HepG2 (cell line): ENCODE data around the gene ST6GALNAC4. TPM values are rescaled to one million over a fixed set of nuclear protein-coding genes. Genes with fewer than 3 reads are reported as not detected.

Experiments used
- ATAC-seq: fragments of 200-7000 bp; cut with Tn5 transposase; 3 replicates; pipeline ENCODE4 v1.9.1; 2020; ENCODE audit warnings: mild to moderate bottlenecking, moderate library complexity
- BruUV-seq: library from RNA; stranded (reverse); fragments of 400-500 nt; replicated peaks from 2 replicates; lab custom pipeline; 2021; lab: Mats Ljungman, UMichigan
- CTCF ChIA-PET: fragments of 300-600 bp; formaldehyde crosslinking; extraction: SDS; loops from one replicate; lab custom pipeline; 2021; ENCODE audit warnings: low total read pairs, inconsistent platforms, low intra/inter-chr PET ratio; lab: Yijun Ruan, JAX
- POLR2A ChIA-PET: fragments of 350-600 bp; sonication (Branson Sonifier 250); formaldehyde crosslinking; loops from one replicate; lab custom pipeline; 2020; ENCODE audit warnings: antibody characterized with exemption, inconsistent platforms; lab: Yijun Ruan, JAX
- DNase-seq: peaks from one replicate; pipeline ENCODE4 v3.0.0-alpha.2; 2015; ENCODE audit warnings: low spot score
- FAIRE-seq: peaks from 3 replicates; lab custom pipeline; 2011; peaks lifted over from hg19 to GRCh38; lab: Jason Lieb, UNC
- H2AFZ ChIP-seq: one replicate; pipeline ENCODE4 v1.6.1; 2011; ENCODE audit warnings: low read length, inconsistent platforms
- H3K27ac ChIP-seq: fragments of 300-600 bp; 3 replicates; pipeline ENCODE4 v1.8.0; 2011; ENCODE audit warnings: mixed run types, mild to moderate bottlenecking, mixed read lengths, low read length, inconsistent platforms; ENCODE audit not compliant: insufficient read depth; ENCODE audit errors: extremely low read length
- H3K27me3 ChIP-seq, 2 experiments: fragments of 200-600 bp in 1 of 2; 2 replicates in 1 of 2; 3 replicates in 1 of 2; pipeline versions ENCODE4 v1.6.0 to v1.8.0; 2011; ENCODE audit warnings: low read length in 2 of 2, mild to moderate bottlenecking in 2 of 2, moderate library complexity in 2 of 2, inconsistent platforms in 1 of 2; ENCODE audit not compliant: insufficient read depth in 2 of 2, control insufficient read depth in 1 of 2
- H3K36me3 ChIP-seq, 2 experiments: fragments of 200-600 bp in 1 of 2; replicated peaks in 1 of 2; 2 replicates in 1 of 2; 3 replicates in 1 of 2; pipeline versions ENCODE4 v1.5.1 to v1.8.0; 2011; ENCODE audit warnings: low read length in 2 of 2, inconsistent platforms in 1 of 2; ENCODE audit not compliant: insufficient read depth in 2 of 2, control insufficient read depth in 1 of 2
- H3K4me1 ChIP-seq: 2 replicates; pipeline ENCODE4 v1.5.1; 2012; ENCODE audit warnings: low read length, inconsistent platforms; ENCODE audit not compliant: insufficient read depth
- H3K4me2 ChIP-seq: 2 replicates; pipeline ENCODE4 v1.6.0; 2011; ENCODE audit warnings: low read depth, low read length, inconsistent platforms
- H3K4me3 ChIP-seq, 3 experiments: fragments of 200-600 bp in 1 of 3; sonication (generic), shearing (Covaris generic) in 1 of 3; replicated peaks in 1 of 3; 2 replicates each; pipeline ENCODE4 v1.5.1; 2011 to 2016; ENCODE audit warnings: low read length in 3 of 3, inconsistent platforms in 2 of 3, low read depth in 2 of 3, mild to moderate bottlenecking in 2 of 3, control low read depth in 1 of 3, mixed read lengths in 1 of 3; ENCODE audit not compliant: insufficient read depth in 1 of 3
- H3K79me2 ChIP-seq: one replicate; pipeline ENCODE4 v1.6.1; 2011; ENCODE audit warnings: low read length, inconsistent platforms; ENCODE audit not compliant: insufficient read depth
- H3K9ac ChIP-seq: 2 replicates; pipeline ENCODE4 v1.6.0; 2011; ENCODE audit warnings: mild to moderate bottlenecking, low read depth, low read length, inconsistent platforms; ENCODE audit not compliant: insufficient read depth
- H3K9me3 ChIP-seq: 2 replicates; pipeline ENCODE4 v1.5.1; 2012; ENCODE audit warnings: mild to moderate bottlenecking, low read length
- H4K20me1 ChIP-seq: 2 replicates; pipeline ENCODE4 v1.6.0; 2011; ENCODE audit warnings: inconsistent platforms, mild to moderate bottlenecking, low read length, moderate library complexity; ENCODE audit not compliant: insufficient read depth
- ATF5 ChIP-seq: sonication (generic); formaldehyde crosslinking; IDR thresholded peaks from 2 replicates; pipeline ENCODE4 v1.4.0; 2020; ENCODE audit warnings: mild to moderate bottlenecking, low read depth, missing genetic modification reagents
- ATF7 ChIP-seq, 2 experiments: fragments of 450-650 bp in 1 of 2; sonication (generic) in 1 of 2; formaldehyde crosslinking in 1 of 2; IDR thresholded peaks; 2 replicates each; pipeline versions ENCODE4 v1.4.0 to v1.6.1; 2016 to 2020; ENCODE audit warnings: antibody characterized with exemption in 1 of 2, mild to moderate bottlenecking in 1 of 2, missing genetic modification reagents in 1 of 2
- FOXK1 ChIP-seq: sonication (generic); formaldehyde crosslinking; IDR thresholded peaks from 2 replicates; pipeline ENCODE4 v1.4.0; 2020; ENCODE audit warnings: low read depth, missing genetic modification reagents, borderline replicate concordance
- GFI1 ChIP-seq: sonication (generic); formaldehyde crosslinking; IDR thresholded peaks from 2 replicates; pipeline ENCODE4 v1.5.0; 2020; ENCODE audit warnings: missing genetic modification reagents, mild to moderate bottlenecking, borderline replicate concordance
- GTF3A ChIP-seq: sonication (generic); formaldehyde crosslinking; conservative IDR thresholded peaks from 2 replicates; pipeline ENCODE4 v1.4.0; 2020; ENCODE audit warnings: mild to moderate bottlenecking, missing genetic modification reagents
- HCFC1 ChIP-seq: fragments of 150-350 bp; IDR thresholded peaks from 2 replicates; pipeline ENCODE4 v1.6.1; 2014; ENCODE audit warnings: low read depth, low read length
- HIVEP1 ChIP-seq: sonication (generic); formaldehyde crosslinking; IDR thresholded peaks from 2 replicates; pipeline ENCODE4 v1.4.0; 2020; ENCODE audit warnings: mild to moderate bottlenecking, missing genetic modification reagents
- HMGA1 ChIP-seq: sonication (generic); formaldehyde crosslinking; conservative IDR thresholded peaks from 2 replicates; pipeline ENCODE4 v1.4.0; 2020; ENCODE audit warnings: missing genetic modification reagents
- IRF2 ChIP-seq: IDR thresholded peaks from 2 replicates; pipeline ENCODE4 v1.6.1; 2018; ENCODE audit warnings: missing genetic modification reagents, missing compliant biosample characterization
- ZFYVE20 ChIP-seq: sonication (generic); formaldehyde crosslinking; IDR thresholded peaks from 2 replicates; pipeline ENCODE4 v1.8.0; 2023; ENCODE audit warnings: low read depth, mild to moderate bottlenecking, moderate library complexity, missing genetic modification reagents, borderline replicate concordance
- ZMYM2 ChIP-seq: sonication (generic); formaldehyde crosslinking; IDR thresholded peaks from 2 replicates; pipeline ENCODE4 v1.8.0; 2022; ENCODE audit warnings: mild to moderate bottlenecking, missing genetic modification reagents
- ZNF33A ChIP-seq: sonication (generic); formaldehyde crosslinking; IDR thresholded peaks from 2 replicates; pipeline ENCODE4 v1.5.1; 2020; ENCODE audit warnings: missing genetic modification reagents, mild to moderate bottlenecking, moderate library complexity, borderline replicate concordance
- ZNF747 ChIP-seq: sonication (generic); formaldehyde crosslinking; IDR thresholded peaks from 2 replicates; pipeline ENCODE4 v1.8.1; 2023; ENCODE audit warnings: missing genetic modification reagents, mild to moderate bottlenecking, borderline replicate concordance
- ZNF781 ChIP-seq: sonication (generic); formaldehyde crosslinking; IDR thresholded peaks from 2 replicates; pipeline ENCODE4 v1.5.1; 2020; ENCODE audit warnings: borderline replicate concordance, mild to moderate bottlenecking, missing genetic modification reagents; ENCODE audit errors: not compliant biosample characterization
- ZSCAN21 ChIP-seq: sonication (generic); formaldehyde crosslinking; IDR thresholded peaks from 2 replicates; pipeline ENCODE4 v1.8.0; 2022; ENCODE audit warnings: mild to moderate bottlenecking, missing genetic modification reagents, moderate library complexity, borderline replicate concordance
- WGBS: methylation state at CpG from one replicate; pipeline ENCODE4 v1.1.6; 2017; ENCODE audit warnings: low lambda C conversion rate; 5-methylcytosine and 5-hydroxymethylcytosine counted together
- in situ Hi-C: cut with HindIII; loops from 2 replicates; pipeline ENCODE4 v1.10.0; 2017; ENCODE audit warnings: low pct_unique_long_range_greater_than_20kb; ENCODE audit not compliant: extremely low pct_ligation_motif_present
- intact Hi-C: fragments of 100-400 bp; cut with micrococcal nuclease; formaldehyde crosslinking; loops from one replicate; pipeline ENCODE4 v1.10.0; 2022; ENCODE audit not compliant: unreplicated experiment
- polyA plus RNA-seq, 8 experiments: library from polyadenylated mRNA; depleted of rRNA in 3 of 8; stranded (reverse) in 7 of 8; unstranded in 1 of 8; fragments of >200 nt; fragmentation: Illumina TruSeq in 4 of 8; extraction: Trizol in 4 of 8; gene quantifications; 2 replicates each; pipeline versions ENCODE4 v1.2.1 to v1.2.3, GENCODE V29; 2011 to 2016; ENCODE audit warnings: low read depth in 4 of 8, missing spikeins in 1 of 8, mixed read lengths in 1 of 8; ENCODE audit not compliant: insufficient read depth in 1 of 8
- total RNA-seq, 5 experiments: library from RNA; depleted of rRNA; stranded (reverse); fragments of >200 nt; fragmentation: Illumina TruSeq; extraction: Trizol; gene quantifications; 2 replicates each; pipeline ENCODE4 v1.2.3, GENCODE V29; 2016; ENCODE audit warnings: low read depth in 1 of 5
- TF ChIP-seq, protein P1 (sequence below): sonication (generic); formaldehyde crosslinking; IDR thresholded peaks from 2 replicates; pipeline ENCODE4 v1.5.0; 2020; ENCODE audit warnings: missing genetic modification reagents
- TF ChIP-seq, protein P2 (sequence below): sonication (generic); formaldehyde crosslinking; conservative IDR thresholded peaks from 2 replicates; pipeline ENCODE4 v1.4.0; 2020; ENCODE audit warnings: missing genetic modification reagents
- TF ChIP-seq, protein P3 (sequence below): sonication (generic); formaldehyde crosslinking; IDR thresholded peaks from 2 replicates; pipeline ENCODE4 v1.9.0; 2021; ENCODE audit warnings: missing genetic modification reagents, mild to moderate bottlenecking, borderline replicate concordance
- TF ChIP-seq, protein P4 (sequence below): sonication (generic); formaldehyde crosslinking; IDR thresholded peaks from 2 replicates; pipeline ENCODE4 v1.5.1; 2020; ENCODE audit warnings: mild to moderate bottlenecking, missing genetic modification reagents, moderate library complexity

The ST6GALNAC4 gene
- total and polyA plus RNA-seq, 2 of the 13 experiments (the other 11 are each of a cell fraction or from before 2014, with no cell fraction given) = 18.8 to 27.7 TPM

DNA sequence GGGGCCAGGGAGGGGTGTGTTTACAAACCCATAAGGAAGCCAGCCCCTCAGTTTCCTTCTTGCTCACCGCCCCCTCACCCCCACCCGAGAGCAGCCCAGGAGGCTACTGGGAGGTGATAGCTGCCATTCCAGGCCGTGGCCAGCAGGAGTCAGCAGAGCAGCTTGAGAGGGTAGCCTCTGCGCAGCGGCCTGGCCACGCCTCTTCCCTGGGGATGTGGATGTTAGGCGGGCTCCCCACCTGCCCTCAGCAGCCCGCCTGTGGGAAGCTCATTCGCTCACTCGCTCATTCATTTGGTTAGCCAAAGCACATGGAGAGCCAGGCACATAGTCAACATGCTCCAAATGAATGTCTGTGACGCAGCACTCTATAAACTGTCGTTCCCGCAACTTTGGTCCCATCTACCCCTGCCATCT, 26.9 kb upstream of the ST6GALNAC4 start:
- CTCF ChIA-PET = interaction anchor here (1.1 to 2.9 kb wide), 4 partner anchors 9 to 91 kb away, joined by 3 to 28 read pairs (median 7); no protein-coding TSS in a partner anchor
- peak; percentile 78 for ATAC-seq
- no peak overlapping the region for H3K9ac ChIP-seq
- no peak overlapping the region for H3K4me2 ChIP-seq
- no peak overlapping the region for H2AFZ ChIP-seq
- intact Hi-C loops (loop anchor here (2.0 to 10.0 kb wide), 3 partner anchors 34 to 171 kb away; no protein-coding TSS in a partner anchor), in situ Hi-C loops (no loop called here)
- no peaks in the 10 kb centered on the region for H3K27me3 ChIP-seq
- peaks cover 49% of the 10 kb centered on the region for H3K4me1 ChIP-seq
- H3K9me3 ChIP-seq = no peaks in the 10 kb centered on the region
- H3K79me2 ChIP-seq = peaks cover 28% of the 10 kb centered on the region
- H4K20me1 ChIP-seq = peaks cover 7% of the 10 kb centered on the region
- peaks cover 21 to 58% of the 10 kb centered on the region in 2 experiments; a peak in 4 of 5 replicates for H3K36me3 ChIP-seq
- no TSS peak for BruUV-seq
- POLR2A ChIA-PET = interaction anchor here (1.0 kb wide), 1 partner anchor 9 kb away, joined by 3 read pairs; no protein-coding TSS in a partner anchor
- no peak overlapping the region for H3K27ac ChIP-seq
- 100% methylated on average over 4 of the region's 13 CpGs for WGBS
- FAIRE-seq = peak; percentile 46
- H3K4me3 ChIP-seq = no peak overlapping the region
- DNase-seq = peak; percentile 61
- TF ChIP-seq ZNF33A (no peak), ZMYM2 (no peak), ATF7 (IDR thresholded peaks at IDR 0.05) (no peak), ATF7 (CRISPR knock-in tag; IDR thresholded peaks at IDR 0.05) (no peak), ZFYVE20 (CRISPR knock-in tag) (no peak), ZSCAN21 (no peak), ATF5 (no peak), HIVEP1 (CRISPR knock-in tag) (no peak), HCFC1 (no peak), GFI1 (CRISPR knock-in tag) (no peak), IRF2 (CRISPR knock-in tag) (no peak), HMGA1 (CRISPR knock-in tag) (no peak), ZNF747 (CRISPR knock-in tag) (0 out of 2 replicates have a peak, but pooled peaks have one; percentile 19), FOXK1 (no peak), GTF3A (CRISPR knock-in tag) (no peak), ZNF781 (CRISPR knock-in tag) (no peak)
- TF ChIP-seq, protein P1, sequence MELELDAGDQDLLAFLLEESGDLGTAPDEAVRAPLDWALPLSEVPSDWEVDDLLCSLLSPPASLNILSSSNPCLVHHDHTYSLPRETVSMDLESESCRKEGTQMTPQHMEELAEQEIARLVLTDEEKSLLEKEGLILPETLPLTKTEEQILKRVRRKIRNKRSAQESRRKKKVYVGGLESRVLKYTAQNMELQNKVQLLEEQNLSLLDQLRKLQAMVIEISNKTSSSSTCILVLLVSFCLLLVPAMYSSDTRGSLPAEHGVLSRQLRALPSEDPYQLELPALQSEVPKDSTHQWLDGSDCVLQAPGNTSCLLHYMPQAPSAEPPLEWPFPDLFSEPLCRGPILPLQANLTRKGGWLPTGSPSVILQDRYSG (CRISPR knock-in tag) = no peak
- TF ChIP-seq, protein P2, sequence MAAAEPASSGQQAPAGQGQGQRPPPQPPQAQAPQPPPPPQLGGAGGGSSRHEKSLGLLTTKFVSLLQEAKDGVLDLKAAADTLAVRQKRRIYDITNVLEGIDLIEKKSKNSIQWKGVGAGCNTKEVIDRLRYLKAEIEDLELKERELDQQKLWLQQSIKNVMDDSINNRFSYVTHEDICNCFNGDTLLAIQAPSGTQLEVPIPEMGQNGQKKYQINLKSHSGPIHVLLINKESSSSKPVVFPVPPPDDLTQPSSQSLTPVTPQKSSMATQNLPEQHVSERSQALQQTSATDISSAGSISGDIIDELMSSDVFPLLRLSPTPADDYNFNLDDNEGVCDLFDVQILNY (CRISPR knock-in tag) = no peak
- TF ChIP-seq, protein P3, sequence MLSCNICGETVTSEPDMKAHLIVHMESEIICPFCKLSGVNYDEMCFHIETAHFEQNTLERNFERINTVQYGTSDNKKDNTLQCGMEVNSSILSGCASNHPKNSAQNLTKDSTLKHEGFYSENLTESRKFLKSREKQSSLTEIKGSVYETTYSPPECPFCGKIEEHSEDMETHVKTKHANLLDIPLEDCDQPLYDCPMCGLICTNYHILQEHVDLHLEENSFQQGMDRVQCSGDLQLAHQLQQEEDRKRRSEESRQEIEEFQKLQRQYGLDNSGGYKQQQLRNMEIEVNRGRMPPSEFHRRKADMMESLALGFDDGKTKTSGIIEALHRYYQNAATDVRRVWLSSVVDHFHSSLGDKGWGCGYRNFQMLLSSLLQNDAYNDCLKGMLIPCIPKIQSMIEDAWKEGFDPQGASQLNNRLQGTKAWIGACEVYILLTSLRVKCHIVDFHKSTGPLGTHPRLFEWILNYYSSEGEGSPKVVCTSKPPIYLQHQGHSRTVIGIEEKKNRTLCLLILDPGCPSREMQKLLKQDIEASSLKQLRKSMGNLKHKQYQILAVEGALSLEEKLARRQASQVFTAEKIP = no peak
- TF ChIP-seq, protein P4, sequence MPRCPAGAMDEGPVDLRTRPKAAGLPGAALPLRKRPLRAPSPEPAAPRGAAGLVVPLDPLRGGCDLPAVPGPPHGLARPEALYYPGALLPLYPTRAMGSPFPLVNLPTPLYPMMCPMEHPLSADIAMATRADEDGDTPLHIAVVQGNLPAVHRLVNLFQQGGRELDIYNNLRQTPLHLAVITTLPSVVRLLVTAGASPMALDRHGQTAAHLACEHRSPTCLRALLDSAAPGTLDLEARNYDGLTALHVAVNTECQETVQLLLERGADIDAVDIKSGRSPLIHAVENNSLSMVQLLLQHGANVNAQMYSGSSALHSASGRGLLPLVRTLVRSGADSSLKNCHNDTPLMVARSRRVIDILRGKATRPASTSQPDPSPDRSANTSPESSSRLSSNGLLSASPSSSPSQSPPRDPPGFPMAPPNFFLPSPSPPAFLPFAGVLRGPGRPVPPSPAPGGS (CRISPR knock-in tag) = no peak
